Suppressor macrophage treated with lipopolysaccharide for 4 hours (primary cell): ENCODE results near the gene PRPF19.

ENCODE experiments used
- DNase-seq: peaks from one replicate; pipeline ENCODE4 v3.0.0-alpha.2; 2020

PRPF19 gene

DNA sequence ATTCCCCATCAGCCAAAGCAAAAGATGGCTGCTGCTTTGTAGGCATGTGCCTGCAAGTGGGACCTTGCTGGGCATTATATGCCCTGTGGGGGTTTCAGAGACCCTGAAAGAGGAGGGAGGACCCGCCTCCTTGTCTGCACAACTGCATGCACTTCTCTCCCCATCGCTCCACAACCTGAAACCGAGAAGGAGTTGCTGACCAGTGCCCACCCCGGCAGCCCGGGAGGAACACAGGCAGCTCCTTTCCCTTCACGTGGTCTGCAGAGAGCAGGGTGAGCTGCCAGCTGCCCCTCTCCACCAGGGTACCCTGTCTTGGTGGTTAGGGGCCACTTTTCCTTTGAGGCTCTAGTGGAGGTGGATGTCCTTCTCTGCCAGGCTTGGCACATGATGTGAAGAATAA lies 16.5 kb upstream of the PRPF19 start:
- no peak for DNase-seq

DNA sequence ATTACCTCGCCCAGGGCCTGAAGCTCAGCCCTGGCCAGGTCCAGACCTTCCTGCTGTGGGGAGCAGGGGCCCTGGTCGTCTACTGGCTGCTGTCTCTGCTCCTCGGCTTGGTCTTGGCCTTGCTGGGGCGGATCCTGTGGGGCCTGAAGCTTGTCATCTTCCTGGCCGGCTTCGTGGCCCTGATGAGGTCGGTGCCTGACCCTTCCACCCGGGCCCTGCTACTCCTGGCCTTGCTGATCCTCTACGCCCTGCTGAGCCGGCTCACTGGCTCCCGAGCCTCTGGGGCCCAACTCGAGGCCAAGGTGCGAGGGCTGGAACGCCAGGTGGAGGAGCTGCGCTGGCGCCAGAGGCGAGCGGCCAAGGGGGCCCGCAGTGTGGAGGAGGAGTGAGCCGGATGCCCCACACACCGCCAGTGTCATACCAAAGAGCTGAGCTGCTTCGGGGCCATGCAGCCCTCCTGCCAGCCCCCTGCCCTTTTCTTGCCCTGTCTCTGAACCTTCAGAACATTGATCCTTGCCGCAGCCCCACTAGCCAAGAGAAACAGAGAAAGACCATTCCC lies 15.5 kb upstream of the PRPF19 start:
- no peak for DNase-seq

DNA sequence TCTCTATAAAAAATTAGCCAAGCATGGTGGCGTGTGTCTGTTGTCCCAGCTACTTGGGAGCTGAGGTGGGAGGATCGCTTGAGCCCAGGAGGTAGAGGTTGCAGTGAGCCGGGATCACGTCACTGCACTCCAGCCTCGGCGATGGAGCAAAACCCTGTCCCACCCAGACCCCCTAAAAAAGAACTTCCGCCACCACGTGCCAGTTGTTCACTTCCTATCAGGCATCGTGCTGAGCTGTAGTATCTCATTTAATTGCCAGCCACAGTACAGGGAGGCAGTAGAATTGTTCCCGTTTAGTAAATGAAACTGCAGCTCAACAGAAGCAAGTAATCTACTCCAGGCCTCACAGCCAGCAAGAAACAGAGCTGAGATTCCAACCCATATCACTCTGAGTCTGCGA lies 14.9 kb upstream of the PRPF19 start:
- DNase-seq: no peak

DNA sequence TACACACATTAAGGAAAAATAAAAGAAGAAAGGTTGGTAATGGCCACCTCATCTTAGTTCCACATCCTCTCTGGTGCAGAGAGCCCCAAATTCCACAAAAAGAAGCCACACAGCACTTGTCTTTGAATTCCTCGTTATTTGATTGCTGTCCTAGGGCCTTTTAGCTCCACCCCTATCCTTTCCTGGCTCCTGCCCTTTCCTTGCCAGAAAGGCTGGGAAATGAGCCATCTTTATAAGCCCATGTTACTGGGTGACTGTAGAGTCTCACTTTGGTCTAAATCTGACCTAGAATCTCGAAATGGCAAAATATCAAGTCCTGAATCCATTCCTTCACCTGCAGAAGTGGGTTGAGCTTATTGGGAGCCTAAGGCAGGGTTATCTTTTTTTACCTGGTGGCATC lies 13.6 kb upstream of the PRPF19 start:
- DNase-seq: no peak

DNA sequence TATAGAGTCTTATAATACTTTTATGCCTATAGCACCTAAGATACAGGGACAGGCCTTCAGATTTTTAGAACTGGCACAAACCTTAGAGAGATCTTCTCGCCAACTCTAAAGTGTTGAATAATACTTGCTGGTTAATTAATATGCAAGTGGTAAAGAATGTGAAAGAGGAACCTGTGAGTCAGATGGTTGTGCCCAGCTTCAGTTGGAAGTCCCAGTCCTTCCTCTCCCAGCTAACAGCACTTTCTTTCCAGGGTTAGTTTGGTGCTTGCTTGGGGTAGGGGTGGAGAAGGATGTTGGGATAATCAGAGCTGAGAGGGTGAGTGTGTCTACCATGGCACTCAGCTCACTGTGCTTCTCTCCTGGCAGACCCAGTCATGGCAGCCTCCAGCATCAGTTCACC lies 12.9 kb upstream of the PRPF19 start:
- DNase-seq: peak; percentile 82

DNA sequence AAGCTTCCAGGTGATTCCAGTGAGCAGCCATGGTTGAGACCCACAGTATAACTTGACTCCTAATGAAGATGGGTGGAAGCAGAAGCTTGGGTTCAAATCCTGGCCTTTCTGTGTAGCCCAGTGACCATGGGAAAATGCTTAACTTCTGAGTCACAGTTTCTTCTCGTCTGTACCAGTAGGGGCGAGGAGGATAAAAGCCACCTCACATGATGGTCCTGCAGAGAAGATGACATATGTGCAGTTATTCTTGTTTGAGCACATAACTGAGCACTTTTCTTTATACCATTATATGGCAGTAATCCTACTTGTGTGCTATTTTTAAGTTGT lies 12.5 kb upstream of the PRPF19 start:
- DNase-seq: peak; percentile 31

DNA sequence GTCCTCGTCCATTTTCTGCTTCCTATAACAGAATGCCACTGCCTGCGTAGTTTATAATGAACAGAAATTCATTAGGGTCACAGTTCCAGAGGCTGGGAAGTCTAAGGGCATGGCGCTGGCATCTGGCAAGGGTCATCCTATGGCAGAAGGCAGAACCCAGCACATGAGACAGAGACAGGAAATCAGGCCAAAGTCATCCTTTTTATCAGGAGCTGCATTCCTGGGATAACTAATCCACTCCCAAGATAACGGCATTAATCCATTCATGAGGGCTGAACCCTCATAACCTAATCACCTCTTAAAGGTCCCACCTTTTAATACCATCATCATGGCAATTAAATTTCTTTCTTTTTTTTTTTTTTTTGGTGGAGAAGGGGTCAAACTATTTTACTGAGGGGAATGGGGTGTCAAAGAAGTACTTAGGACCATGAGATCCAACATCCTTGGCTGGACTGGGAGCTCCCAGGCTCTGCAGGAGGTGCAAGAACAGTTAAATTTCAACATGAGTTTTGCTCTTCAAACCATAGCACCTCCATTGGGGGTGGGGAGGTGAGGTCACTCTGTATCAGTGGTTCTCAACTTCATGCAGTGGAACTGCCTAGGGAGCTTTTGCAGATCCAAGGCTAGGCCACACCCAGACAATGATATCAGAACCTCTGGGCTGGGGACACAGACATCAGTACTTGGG lies 12.0 kb upstream of the PRPF19 start:
- no peak for DNase-seq

DNA sequence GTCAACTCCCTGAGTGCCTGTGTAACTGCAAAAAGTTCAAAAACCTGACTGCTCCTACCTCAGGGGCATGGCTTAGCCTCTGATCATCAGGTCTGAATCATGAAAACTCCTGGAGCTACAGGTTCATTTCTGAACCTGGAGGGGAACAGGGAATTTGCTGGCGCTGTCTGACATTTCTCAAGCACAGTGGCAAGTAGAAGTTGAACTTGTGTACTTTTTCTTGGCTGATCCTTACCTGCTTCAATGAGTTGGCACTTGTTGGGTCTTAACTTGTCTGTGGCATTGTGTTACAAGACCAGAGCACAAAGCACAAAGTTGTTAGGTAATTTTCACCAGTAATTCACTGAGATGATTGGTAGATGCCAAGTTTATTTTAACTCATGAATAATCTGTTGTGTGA lies 10.9 kb upstream of the PRPF19 start:
- no peak for DNase-seq

DNA sequence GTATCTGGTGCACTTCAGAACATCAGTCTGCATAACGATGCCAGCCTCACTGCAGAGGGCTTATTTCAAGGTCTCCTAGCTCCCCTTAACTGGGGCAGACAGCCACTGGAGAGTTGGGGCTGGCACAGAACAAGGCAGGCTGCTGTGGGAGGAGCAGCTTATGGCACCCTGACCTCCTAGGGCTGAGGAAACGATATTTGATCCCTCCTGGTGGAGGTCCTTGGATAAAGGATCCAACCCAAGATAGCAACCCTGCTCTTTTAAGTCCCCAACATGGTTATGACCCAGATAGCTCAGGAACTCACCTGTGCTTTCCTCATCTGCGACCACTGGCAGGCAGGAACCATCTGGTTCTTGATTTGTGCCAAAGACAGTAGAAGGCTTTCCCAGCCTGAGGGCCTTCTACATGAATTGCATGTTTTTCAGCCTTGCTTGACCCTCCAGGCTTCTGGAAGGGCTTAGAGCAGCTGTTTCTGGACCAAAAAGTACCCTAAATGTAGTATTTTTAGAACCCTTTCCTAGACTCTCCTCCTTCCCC lies 10.4 kb upstream of the PRPF19 start:
- DNase-seq: no peak

DNA sequence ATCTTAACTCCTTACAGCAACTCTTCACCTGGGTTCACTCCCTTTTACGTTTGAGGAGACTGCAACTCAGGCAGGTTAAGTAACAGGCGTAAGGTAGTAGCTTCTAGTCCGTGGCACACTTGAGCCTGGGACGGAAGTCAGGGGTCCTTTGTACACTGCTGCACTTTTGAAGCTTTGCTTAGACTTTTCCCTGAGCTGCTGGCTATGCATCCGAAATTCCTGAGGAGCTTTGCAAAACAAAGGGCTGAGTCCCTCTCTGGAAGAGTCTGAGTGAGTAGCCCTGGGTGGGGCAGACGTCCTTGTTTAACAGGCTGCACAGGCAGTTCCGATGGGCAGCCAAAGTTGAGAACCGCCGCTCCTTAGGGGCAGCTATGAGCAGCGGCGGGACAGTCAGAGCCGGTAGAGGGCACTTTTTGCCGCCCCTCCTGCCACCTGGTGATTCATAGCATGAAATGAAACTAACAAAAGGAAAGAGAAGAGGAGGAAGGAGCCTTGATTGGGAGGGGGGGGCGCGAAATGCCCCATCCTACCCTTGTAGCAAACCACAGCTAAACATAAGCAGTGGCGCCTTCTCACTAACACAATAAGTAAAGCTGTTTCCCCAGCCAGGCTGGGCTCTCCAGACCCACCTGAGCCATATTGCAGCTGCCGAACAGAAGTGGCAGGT lies 9.0 kb upstream of the PRPF19 start:
- peak; percentile 77 for DNase-seq

DNA sequence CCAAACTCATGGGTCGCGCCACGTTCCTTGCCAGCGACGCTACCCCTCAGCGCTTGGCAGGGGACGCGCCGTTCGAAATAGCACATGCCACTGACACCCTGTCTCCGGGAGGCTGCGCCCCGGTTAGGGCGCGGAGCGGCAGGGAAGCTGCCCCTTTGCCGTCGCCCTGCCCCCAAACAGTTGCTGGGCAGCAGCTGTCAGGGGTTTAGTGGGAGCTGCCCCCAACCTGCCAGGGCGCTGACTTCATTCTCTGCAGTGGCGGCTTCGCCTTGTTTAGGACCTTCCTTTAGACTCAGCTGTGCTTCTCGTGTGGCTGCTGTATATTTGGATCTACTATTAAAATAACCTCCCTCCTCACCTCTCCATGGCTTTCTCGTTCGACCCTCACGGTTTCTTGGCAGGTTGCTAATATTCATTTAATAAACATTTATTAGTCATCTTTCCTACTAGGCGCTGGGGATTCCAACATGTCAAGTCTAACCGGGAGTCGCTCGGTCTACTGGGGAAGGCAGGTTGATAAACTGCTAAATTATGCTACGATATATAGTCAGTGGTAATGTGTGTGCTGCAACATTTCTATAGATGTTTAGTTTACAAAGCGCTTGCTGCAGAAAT lies 8.4 kb upstream of the PRPF19 start:
- no peak for DNase-seq

DNA sequence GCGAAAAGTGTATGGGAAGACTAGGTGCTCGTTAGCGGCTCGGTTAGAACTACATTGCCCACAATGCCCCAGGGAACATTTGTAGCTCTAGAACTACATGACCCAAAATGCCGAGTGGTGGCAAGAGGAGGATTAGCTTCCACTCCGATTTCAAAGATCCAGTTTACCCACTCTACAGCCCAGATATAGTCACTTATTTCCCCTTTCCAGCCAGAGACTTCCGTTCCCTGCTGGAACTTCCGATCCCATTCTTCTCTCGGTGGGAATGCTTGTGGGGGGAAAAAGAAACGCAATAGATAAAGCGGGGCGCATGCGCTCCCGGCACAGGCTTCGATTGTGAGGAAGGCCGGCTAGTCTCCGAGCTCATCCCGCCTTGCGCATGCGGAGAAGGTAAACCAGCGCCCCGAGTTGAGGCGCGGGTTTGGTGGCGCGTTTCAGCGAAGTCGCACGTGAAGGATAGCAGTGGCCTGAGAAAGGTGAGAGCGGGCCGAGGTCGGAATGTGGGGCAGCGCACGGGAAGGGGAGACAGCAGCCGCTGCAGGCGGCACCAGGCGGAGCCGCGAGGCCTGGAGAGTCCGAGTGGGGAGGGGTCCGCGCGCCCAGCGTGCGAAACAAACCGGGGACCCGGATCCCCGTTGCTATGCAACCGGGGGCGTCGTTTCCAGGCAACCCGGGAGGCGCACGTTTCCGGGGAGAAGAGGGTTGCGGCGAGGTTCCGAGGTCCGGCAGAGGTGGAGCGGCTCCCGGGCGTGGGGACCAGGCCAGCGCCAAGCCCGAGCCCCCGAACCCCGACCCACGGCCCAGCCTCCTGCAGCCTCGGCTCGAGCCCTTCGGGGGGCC lies 7.6 kb upstream of the PRPF19 start, which contains the start of gene TMEM109:
Gene TMEM109, plus strand, starts transcription at position 366 of the 840 bp plus-strand sequence. CDS start 5,536 bp downstream, outside the sequence.
- DNase-seq: peak; percentile 85

DNA sequence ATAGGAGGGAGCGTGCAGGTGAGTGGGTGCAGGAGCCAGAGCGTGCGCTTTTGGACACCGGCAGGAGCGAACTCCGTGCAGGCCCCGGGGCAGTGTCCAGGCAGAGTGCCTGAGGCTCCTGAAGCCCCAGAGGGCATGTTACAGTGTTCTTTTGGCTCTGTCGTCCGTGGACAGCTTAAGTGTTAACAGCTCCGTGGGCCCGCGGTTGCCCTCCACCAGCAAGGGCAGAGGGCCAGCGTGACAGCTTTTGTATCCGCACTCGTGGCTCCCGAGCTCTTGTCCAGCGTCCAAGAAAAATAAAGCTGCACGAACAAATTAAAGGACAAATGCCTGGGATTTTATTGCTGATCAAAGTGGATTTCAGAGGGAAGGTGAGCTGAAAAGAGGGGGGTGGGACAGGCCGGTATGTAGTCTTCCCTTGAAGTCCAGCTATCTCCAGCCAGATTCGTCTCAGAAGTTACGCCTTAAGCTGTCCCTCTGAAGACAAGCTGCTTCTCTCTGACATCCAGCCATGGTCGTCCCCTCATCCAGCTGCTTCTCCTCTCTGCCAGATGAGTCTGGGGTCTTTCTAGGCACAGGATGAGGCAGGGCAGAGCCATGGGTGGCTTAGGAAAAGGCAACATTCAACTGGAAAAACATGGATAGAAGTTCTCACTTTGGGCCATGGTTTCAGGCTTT lies 6.6 kb upstream of the PRPF19 start:
- no peak for DNase-seq

DNA sequence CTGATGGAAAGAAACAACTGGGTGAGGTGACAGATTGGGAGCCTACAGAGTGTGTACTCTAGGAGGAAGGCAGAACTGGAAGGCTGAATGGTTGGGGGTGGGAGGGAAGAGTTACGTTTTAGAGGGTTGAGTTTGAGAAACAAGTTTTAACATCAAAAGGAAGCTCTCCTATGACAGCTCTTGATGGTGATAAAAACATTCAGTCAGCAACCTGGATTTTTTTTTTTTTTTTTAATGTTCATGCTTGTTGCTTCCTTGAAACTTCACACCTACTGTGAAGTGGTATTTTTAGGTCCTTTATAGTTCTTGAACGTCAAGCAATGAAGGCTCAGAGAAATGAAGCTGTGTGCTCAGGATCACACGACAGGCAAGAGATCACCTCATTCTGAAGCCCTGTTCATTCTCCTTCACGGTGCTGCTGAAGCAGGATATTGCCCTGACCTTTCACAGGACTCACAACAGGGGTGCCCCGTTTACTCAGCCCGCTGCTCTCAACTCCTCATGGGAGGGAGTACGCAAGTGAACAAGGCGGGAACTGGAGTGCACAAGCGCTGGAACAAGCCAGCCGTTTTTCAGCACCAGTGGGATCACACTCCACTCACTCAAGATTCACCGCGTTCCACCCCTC lies 6.0 kb upstream of the PRPF19 start:
- DNase-seq: no peak

DNA sequence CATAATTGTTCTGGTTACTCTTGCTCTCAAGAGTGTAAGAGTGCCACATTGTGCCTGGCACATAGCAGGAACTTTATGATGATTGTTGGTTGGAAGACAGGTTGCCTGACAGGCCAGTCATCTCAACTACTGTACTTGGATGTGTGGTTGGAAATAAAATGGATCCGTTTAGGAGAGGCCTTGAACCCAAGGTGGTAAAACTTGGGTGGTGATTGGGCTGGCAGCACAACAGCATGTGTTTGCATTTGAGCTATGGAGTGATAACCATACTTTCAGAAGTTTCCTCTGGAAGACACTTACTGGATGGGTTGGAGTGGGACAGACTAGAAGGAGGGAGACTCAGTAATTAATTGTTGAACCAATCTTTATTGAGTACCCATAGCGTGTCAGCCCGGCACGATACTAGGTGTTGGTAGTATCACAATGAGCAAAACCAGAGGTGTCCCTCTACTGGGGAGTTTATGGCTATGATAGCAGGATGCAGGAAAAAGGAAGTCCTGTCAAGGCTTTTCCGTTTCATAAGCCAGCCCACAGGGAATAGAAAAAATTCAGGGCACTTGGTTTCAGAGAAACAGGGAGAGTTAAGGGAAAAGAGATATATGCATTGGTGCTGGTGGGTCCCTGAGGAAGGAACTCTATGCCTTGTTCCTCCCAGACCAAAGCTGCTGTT lies 4.5 kb upstream of the PRPF19 start:
- DNase-seq: peak; percentile 52

DNA sequence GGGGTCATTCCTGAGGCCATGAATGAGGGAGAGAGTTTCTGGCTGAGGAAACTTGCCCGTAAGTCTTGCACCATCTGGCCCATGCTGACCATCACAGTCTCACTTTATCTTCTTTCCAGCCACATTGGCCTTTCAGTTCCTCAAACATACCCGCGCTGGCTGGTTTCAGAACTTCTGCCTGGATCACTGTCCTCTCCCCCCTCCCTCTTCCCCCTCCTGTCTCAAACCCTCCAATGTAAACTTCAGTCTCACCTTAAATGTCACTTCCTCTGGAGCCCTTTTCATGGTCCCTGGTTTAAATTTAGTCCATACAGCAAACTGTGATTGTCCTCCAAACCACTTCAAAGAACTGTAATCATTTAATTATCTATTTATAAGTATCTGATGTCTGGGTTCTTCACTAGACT lies 3.9 kb upstream of the PRPF19 start:
- peak; percentile 84 for DNase-seq

DNA sequence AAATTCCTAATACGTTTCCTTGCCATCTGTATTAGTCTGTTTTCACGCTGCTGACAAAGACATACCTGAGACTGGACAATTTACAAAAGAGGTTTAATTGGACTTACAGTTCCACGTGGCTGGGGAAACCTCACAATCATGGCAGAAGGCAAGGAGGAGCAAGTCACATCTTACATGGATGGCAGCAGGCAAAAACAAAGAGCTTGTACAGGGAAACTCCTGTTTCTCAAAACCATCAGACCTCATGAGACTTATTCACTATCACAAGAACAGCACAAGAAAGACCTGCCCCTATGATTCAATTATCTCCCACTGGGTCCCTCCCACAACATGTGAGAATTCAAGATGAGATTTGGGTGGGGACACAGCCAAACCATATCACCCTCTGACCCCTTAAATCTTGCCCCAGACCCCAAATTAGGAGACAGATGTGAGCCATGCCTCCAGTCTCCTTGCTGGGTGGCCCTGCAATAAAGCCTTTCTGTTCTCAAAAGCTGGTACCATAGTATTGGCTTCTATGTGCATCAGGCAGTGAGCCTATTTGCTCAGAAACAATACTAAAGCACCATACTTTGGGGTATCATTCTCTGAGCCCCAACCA lies 3.4 kb upstream of the PRPF19 start:
- DNase-seq: peak; percentile 31

DNA sequence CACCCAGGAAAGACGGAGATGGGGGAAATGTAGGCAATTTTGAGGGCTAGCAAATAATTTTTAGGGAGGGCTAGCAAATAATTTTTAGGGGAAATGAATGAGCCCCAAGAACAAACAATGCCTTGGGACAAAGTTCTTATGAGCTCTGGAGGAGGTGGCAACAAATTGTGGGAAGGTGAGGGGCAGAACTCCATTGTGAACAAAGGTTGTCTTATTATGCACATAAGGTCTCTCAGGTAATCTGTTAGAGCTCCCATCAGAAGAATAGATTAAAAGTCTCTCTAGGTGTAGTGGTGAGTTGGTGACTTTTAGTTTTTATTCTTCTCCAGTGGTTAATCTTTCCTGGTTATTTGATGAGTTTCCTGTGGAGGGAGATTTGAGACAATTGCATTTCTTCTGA lies 2.4 kb upstream of the PRPF19 start:
- DNase-seq: no peak

DNA sequence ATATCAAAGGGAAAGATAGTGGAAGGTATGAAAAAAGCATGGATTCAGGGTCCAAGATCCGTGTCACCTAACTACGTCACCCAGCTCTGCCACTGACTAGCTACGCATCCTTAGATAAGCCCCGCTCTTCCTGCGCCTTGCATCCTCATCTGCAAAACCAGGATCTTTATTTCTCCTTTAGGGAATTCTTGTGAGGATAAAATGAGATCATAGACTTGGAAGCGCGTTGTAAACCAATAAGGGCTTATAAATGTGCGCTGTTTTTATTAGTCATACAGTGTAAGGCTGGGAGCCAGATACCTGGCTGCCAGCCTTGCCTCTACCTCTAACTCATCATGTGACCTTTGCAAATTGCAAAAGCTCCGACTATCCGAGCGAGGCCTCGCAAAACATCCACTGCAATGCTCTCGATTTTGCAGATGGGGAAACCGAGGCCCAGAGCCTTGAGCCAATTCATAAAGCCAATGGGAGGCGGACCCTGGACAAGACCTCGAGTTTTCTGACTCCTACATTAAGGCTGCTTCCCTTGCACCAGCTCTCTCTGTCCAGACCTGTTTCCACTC lies 753 bp downstream of the PRPF19 start:
- no peak for DNase-seq

DNA sequence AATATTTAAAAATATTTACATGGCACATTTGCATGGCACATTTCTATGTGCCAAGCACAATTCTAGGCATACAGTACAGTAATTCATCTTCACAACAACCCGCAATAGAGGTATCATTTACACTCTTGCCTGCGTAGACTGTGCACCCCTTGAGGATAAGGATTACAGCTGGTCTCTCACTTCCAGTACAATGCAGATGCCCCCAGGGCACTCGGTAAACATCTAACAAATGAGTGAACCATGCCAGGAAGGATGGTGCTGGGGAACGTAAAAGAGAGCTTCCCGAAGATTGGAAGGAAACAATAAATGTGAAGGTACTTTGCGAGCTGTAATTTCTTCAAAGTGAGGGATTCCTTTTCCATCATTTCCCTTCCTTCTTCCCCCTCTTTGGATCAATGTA lies 1.3 kb downstream of the PRPF19 start:
- no peak for DNase-seq
